ENCODE measurements around the gene FLAD1. TPM values are rescaled to one million over a fixed set of nuclear protein-coding genes. Genes with fewer than 3 reads are reported as not detected.

FLAD1 gene
- total RNA-seq, 1 experiment from 2014 or later: 39.9 TPM

DNA sequence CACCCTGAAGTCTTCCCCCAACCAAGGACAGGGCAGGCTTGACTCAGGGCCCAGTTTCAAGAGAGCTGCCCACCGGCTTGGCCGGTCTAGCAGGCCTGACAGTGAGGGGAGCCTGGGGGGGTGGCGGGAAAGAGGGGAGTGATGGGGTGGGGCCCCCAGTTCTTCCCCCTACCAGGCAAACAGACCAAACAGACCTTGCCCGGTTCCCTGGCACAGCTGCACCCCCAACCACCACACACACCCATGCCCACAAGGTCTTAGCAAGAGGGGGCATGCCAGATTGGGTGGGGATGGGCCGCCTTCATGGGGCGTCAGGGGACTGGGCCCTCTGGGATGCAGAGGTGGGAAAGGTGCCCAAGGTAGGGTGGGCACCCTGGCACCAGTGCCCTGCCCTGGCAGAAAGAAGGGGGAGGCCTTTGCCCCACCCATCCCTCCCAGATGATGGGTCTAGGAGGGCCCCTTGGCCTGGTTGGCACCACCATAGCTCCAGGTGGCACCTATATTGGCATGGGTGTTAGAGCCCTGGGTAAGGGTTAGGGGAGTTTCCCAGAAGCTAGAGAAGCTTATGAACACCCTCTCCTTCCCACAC lies 28.4 kb downstream of the FLAD1 start:
- no peak for DNase-seq (ENCODE audit: low spot score)
- in situ Hi-C loops (cut with HindIII; ENCODE audit: low sequenced_read_pairs): no loop called here

- DNase-seq (ENCODE audit: low spot score): peak; percentile 77
- in situ Hi-C loops (cut with HindIII; ENCODE audit: low sequenced_read_pairs): no loop called here
These were observed 28.9 kb downstream of the FLAD1 start for GRCh38 chr1:155012026-155012546.

GRCh38 chr1:155012776-155013602 lies 29.8 kb downstream of the FLAD1 start:
- DNase-seq (ENCODE audit: low spot score): no peak
- in situ Hi-C loops (cut with HindIII; ENCODE audit: low sequenced_read_pairs): no loop called here

GRCh38 chr1:155013632-155014031 lies 30.5 kb downstream of the FLAD1 start:
- in situ Hi-C loops (cut with HindIII; ENCODE audit: low sequenced_read_pairs): no loop called here
- DNase-seq (ENCODE audit: low spot score): no peak

GRCh38 chr1:155014709-155015508 lies 31.8 kb downstream of the FLAD1 start:
- no peak for DNase-seq (ENCODE audit: low spot score)
- in situ Hi-C loops (cut with HindIII; ENCODE audit: low sequenced_read_pairs): no loop called here

GRCh38 chr1:155015527-155016230 lies 32.5 kb downstream of the FLAD1 start:
- in situ Hi-C loops (cut with HindIII; ENCODE audit: low sequenced_read_pairs): no loop called here
- no peak for DNase-seq (ENCODE audit: low spot score)

GRCh38 chr1:155016231-155016831 lies 33.2 kb downstream of the FLAD1 start:
- in situ Hi-C loops (cut with HindIII; ENCODE audit: low sequenced_read_pairs): no loop called here

GRCh38 chr1:155017041-155017945 lies 34.1 kb downstream of the FLAD1 start:
- peak; percentile 81 for DNase-seq (ENCODE audit: low spot score)
- in situ Hi-C loops (cut with HindIII; ENCODE audit: low sequenced_read_pairs): no loop called here

More at GRCh38 chr1:155016231-155016831, 33.2 kb downstream of the FLAD1 start:
- DNase-seq (ENCODE audit: low spot score): no peak

GRCh38 chr1:155017946-155018316 lies 34.8 kb downstream of the FLAD1 start:
- in situ Hi-C loops (cut with HindIII; ENCODE audit: low sequenced_read_pairs): no loop called here
- DNase-seq (ENCODE audit: low spot score): no peak

DNA sequence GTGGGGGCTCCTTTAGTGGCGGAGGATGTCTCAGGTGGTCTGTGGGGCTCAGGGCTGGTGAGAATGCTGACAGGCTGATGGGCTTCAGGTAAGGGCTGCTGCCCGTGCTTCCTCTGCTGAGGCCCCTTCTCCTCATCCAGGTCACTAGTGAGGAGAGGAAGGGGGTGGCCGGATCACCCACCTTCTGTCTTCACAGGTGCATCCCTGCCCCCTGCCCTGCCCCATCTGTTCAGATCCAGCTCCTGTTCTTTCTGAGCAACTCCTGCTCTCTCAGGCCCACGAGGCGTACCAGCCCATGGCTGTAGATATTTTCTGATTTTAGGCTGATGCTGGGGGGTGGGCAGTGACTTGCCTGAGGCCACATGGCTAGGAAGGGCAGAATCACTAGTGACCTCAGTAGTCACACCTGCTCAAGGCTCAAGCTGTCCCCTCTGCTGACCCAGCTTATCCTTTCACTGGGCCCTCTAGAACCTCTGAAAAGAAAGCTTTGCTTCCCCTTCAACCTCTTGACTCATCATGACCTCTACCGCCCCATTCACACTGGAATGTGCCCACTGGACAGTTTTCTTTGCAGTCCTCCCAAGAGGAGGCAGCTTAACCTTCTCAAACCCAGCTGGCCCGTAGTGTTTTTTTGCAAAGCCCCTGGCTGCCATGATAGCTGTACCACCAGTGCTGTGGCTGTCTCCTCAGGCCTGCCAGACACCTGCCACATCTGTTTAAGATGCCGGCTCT lies 35.6 kb downstream of the FLAD1 start:
- in situ Hi-C loops (cut with HindIII; ENCODE audit: low sequenced_read_pairs): no loop called here
- DNase-seq (ENCODE audit: low spot score): peak; percentile 44

DNA sequence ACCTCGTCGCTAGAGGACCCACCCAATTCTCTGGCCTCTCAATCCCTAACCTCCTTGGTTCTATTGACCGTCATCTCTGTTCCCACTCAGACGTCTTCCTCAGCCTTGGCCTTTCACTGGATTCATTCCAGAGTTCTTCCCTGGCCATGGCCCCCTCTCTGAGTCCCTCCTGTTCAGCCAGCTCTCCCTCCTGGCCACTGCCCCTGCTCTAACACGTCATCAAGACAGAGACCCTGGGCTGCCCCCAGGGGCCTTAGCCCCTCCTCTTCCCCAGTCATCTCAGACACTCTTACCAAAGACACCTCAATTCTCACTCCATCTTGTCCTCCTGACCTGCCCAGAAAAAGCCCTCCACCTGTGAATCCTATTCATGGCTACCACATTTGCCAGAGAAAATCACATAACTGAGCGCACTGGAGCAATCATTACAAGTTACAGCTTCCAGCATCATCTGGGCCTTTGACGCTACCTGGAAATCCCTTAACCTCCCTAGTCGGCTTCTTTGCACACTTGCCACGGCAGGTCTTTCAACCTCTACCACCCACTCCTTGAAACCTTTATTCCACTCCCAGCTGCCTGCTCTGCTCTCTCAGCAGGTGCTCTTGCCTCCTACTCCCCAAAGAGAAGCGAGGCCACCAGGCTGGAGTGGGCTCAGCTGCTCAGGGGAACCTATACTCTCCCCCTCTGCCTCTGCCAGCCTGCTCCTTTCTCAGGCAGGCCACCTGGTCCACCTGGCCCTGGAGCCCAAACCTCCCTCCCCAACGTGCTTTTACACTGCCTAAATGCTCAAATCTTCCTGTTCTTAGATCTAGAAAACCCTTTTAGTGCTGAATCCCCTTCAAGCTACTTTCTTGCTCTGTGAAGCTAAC lies 36.5 kb downstream of the FLAD1 start:
- in situ Hi-C loops (cut with HindIII; ENCODE audit: low sequenced_read_pairs): no loop called here
- no peak for DNase-seq (ENCODE audit: low spot score)

DNA sequence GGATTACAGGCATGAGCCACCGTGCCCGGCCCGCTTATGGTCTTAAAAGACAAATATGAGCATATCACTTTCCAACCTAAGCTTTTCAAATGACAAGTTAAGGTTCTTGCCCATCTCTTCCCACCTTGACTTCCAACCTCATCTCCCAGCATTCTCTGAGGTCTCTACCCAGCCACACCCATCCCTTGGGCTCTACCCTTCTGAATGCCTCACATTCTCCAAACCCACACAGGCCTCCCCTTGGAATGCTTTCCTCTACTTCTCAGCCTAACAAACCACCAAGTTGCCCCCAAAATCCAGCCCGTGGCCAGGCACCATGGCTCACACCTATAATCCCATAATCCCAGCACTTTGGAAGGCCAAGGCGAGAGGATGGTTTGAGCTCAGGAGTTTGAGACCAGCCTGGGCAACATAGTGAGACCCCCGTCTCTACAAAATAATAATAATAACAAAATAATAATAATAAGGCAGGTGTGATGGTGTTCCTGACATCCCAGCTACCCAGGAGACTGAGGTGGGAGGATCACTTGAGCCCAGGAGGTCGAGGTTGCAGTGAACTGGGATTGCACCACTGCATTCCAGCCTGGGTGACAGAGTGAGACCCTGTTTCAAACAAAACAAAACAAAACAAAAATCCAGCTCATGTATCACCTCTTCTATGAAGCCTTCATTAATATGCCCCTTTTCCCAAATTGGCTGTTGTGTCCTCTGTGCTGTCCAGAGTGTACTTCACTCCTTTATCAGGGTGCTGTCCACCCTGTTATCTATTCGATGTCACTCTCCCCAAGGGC lies 39.2 kb downstream of the FLAD1 start:
- no peak for DNase-seq (ENCODE audit: low spot score)
- in situ Hi-C loops (cut with HindIII; ENCODE audit: low sequenced_read_pairs): no loop called here

GRCh38 chr1:155022927-155023236 lies 39.7 kb downstream of the FLAD1 start:
- in situ Hi-C loops (cut with HindIII; ENCODE audit: low sequenced_read_pairs): no loop called here
- DNase-seq (ENCODE audit: low spot score): no peak

- in situ Hi-C loops (cut with HindIII; ENCODE audit: low sequenced_read_pairs): no loop called here
- DNase-seq (ENCODE audit: low spot score): no peak
These were observed 40.5 kb downstream of the FLAD1 start for GRCh38 chr1:155023627-155024026.

GRCh38 chr1:155024315-155024714 lies 41.2 kb downstream of the FLAD1 start:
- in situ Hi-C loops (cut with HindIII; ENCODE audit: low sequenced_read_pairs): no loop called here

DNA sequence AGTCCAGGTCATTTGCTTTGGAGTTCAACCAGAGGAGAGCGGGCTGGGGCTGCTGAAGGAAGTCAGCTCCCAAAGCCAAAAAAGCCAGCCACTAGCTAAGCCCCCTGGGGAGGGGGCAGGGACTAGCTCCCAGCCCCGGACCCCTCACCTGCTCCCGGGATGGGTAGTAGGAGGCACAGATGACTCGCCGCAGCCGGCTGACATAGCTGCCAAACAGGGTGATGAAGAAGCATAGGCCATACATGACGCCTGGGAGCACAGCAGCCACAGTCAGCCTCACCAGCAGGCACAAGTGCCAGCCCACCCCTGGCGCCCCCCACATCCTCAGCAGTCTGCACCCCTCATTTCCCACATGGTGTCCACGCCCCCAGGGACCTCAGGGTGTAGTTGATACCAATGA lies 43.0 kb downstream of the FLAD1 start:
- in situ Hi-C loops (cut with HindIII; ENCODE audit: low sequenced_read_pairs): no loop called here
- DNase-seq (ENCODE audit: low spot score): no peak

More at GRCh38 chr1:155024315-155024714, 41.2 kb downstream of the FLAD1 start:
- no peak for DNase-seq (ENCODE audit: low spot score)

Measured in G401 (cell line).